ENCODE measurements around the gene SHISAL1. TPM values are rescaled to one million over a fixed set of nuclear protein-coding genes. Genes with fewer than 3 reads are reported as not detected.

SHISAL1 gene
- total and polyA plus RNA-seq, 10 of the 15 experiments (the other 5 are each of a cell fraction or from before 2014, with no cell fraction given) = not detected

DNA sequence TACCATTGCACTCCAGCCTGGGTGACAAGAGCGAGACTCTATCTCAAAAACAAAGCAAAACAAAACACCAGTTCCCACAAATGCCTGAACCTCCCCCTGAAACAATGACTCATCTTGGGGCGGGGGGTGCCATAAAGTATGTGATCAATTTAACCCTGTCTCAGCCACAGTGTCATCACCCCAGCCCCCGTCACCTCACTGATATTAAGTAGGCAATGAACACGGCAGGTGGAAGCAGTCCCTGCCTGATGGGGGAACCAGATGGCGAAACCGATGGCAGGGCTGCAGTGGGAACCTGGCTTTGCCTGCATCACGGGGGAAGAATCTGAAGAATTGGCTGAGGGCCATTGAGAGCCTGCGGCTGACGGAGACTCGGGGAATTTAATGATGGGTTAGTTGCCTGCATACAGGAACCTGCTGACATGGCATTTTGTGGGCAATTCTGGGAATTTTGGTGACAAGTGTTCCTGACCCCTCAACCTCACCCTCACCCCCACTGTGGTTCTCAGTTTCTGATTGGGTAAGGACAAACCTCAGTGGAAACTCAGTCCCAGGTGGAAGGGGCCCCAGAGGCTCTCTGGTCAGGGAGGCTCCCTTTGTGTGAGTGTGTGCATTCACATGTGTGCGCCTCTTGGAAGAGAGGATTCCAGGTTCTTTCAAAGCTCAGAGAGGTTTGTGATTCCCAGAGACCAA lies 39.1 kb upstream of the SHISAL1 start (continued):
- TF ChIP-seq, protein P1, sequence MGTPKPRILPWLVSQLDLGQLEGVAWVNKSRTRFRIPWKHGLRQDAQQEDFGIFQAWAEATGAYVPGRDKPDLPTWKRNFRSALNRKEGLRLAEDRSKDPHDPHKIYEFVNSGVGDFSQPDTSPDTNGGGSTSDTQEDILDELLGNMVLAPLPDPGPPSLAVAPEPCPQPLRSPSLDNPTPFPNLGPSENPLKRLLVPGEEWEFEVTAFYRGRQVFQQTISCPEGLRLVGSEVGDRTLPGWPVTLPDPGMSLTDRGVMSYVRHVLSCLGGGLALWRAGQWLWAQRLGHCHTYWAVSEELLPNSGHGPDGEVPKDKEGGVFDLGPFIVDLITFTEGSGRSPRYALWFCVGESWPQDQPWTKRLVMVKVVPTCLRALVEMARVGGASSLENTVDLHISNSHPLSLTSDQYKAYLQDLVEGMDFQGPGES (IDR thresholded peaks at IDR 0.05) = no peak
- TF ChIP-seq ZBED1 (IDR thresholded peaks at IDR 0.05; ENCODE audit: borderline replicate concordance) (no peak), KLF5 (IDR thresholded peaks at IDR 0.05; ENCODE audit: partially characterized antibody) (no peak), MEF2B (IDR thresholded peaks at IDR 0.05; ENCODE audit: partially characterized antibody, poor library complexity, severe bottlenecking) (no peak)

DNA sequence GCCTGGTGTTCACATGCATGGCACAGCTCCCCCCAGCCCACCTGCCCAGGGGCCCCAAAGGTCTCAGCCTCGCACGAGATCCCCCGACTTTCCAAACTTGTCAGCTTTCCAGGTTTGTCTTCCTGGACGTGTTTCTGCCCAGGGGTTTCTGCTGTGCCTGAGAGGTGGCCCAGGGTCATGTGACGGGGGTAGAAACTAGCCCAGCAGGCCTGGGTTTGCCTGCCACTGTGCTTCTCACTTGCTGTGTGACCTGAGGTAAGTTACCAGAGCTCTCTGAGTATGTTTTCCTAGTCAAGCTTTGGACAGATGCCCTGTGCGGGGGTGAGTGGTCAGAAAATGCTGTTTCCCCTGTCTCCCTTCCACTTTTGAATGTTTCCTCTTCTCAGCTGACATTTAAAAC lies 38.3 kb upstream of the SHISAL1 start:
- ATAC-seq = no peak
- in situ Hi-C loops (cut with MboI) = loop anchor here (25.0 kb wide), 1 partner anchor 536 kb away; no protein-coding TSS in a partner anchor
- Histone ChIP-seq H3K27ac (ENCODE audit: control insufficient read depth, insufficient read depth) (no peak overlapping the region), H3K9ac (ENCODE audit: control insufficient read depth, insufficient read depth, low read length) (no peak overlapping the region), H3K4me3 (no peak overlapping the region), H4K20me1 (ENCODE audit: control insufficient read depth, insufficient read depth) (no peaks in the 10 kb centered on the region), H3K36me3 (ENCODE audit: control insufficient read depth in 2 of 2, insufficient read depth in 2 of 2, low read length in 1 of 2) (no peaks in the 10 kb centered on the region), H3K4me1 (ENCODE audit: control insufficient read depth, insufficient read depth, low read length) (no peaks in the 10 kb centered on the region), H3K27me3 (replicated peaks in 1 of 2; ENCODE audit: control insufficient read depth in 2 of 2, insufficient read depth in 2 of 2, low read length in 1 of 2) (peaks cover 0 to 5% of the 10 kb centered on the region in 2 experiments; a peak in 3 of 4 replicates), H3K9me3 (replicated peaks; ENCODE audit: control insufficient read depth, insufficient read depth, low read length) (no peaks in the 10 kb centered on the region), H3K79me2 (ENCODE audit: control insufficient read depth, insufficient read depth, low read length) (no peaks in the 10 kb centered on the region), H2AFZ (ENCODE audit: control insufficient read depth, low read depth, low read length) (no peak overlapping the region), H3K4me2 (ENCODE audit: control insufficient read depth, insufficient read depth) (no peak overlapping the region)
- no peak for DNase-seq (ENCODE audit: low read depth, low spot score)
- ChIA-PET POLR2A (no interaction called here), CTCF (no interaction called here), RAD21 (ENCODE audit: unreplicated experiment) (no interaction called here), SMC1A (ENCODE audit: uncharacterized antibody, unreplicated experiment) (no interaction called here)
- 7% methylated on average over 6 of the region's 6 CpGs for WGBS (ENCODE audit: insufficient coverage, insufficient replicate concordance, low lambda C conversion rate, missing lambda C conversion rate)
- no TSS peak for BruUV-seq (replicated peaks)
- FAIRE-seq = no peak
- intact Hi-C loops (cut with micrococcal nuclease; ENCODE audit: unreplicated experiment) = no loop called here
- TF ChIP-seq, protein P2, sequence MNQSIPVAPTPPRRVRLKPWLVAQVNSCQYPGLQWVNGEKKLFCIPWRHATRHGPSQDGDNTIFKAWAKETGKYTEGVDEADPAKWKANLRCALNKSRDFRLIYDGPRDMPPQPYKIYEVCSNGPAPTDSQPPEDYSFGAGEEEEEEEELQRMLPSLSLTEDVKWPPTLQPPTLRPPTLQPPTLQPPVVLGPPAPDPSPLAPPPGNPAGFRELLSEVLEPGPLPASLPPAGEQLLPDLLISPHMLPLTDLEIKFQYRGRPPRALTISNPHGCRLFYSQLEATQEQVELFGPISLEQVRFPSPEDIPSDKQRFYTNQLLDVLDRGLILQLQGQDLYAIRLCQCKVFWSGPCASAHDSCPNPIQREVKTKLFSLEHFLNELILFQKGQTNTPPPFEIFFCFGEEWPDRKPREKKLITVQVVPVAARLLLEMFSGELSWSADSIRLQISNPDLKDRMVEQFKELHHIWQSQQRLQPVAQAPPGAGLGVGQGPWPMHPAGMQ (IDR thresholded peaks at IDR 0.05; ENCODE audit: borderline replicate concordance) = no peak
- TF ChIP-seq, protein P3, sequence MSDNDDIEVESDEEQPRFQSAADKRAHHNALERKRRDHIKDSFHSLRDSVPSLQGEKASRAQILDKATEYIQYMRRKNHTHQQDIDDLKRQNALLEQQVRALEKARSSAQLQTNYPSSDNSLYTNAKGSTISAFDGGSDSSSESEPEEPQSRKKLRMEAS (IDR thresholded peaks at IDR 0.05; ENCODE audit: low read depth, low read length) = no peak
- TF ChIP-seq MYB (IDR thresholded peaks at IDR 0.05; ENCODE audit: borderline replicate concordance, low read depth, low read length) = no peak
- TF ChIP-seq NR2C2 (IDR thresholded peaks at IDR 0.05; ENCODE audit: borderline replicate concordance, control insufficient read depth, insufficient read length, low read depth) = no peak
- TF ChIP-seq RELA (IDR thresholded peaks at IDR 0.05; ENCODE audit: borderline replicate concordance, partially characterized antibody) = no peak
- TF ChIP-seq POLR2A (IDR thresholded peaks at IDR 0.05; ENCODE audit: low read depth, low read length) = no peak
- TF ChIP-seq NFIC (IDR thresholded peaks at IDR 0.05; ENCODE audit: low read depth, low read length) = no peak
- TF ChIP-seq, protein P4, sequence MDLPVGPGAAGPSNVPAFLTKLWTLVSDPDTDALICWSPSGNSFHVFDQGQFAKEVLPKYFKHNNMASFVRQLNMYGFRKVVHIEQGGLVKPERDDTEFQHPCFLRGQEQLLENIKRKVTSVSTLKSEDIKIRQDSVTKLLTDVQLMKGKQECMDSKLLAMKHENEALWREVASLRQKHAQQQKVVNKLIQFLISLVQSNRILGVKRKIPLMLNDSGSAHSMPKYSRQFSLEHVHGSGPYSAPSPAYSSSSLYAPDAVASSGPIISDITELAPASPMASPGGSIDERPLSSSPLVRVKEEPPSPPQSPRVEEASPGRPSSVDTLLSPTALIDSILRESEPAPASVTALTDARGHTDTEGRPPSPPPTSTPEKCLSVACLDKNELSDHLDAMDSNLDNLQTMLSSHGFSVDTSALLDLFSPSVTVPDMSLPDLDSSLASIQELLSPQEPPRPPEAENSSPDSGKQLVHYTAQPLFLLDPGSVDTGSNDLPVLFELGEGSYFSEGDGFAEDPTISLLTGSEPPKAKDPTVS (IDR thresholded peaks at IDR 0.05; ENCODE audit: low read depth, low read length) = no peak
- TF ChIP-seq, protein P5, sequence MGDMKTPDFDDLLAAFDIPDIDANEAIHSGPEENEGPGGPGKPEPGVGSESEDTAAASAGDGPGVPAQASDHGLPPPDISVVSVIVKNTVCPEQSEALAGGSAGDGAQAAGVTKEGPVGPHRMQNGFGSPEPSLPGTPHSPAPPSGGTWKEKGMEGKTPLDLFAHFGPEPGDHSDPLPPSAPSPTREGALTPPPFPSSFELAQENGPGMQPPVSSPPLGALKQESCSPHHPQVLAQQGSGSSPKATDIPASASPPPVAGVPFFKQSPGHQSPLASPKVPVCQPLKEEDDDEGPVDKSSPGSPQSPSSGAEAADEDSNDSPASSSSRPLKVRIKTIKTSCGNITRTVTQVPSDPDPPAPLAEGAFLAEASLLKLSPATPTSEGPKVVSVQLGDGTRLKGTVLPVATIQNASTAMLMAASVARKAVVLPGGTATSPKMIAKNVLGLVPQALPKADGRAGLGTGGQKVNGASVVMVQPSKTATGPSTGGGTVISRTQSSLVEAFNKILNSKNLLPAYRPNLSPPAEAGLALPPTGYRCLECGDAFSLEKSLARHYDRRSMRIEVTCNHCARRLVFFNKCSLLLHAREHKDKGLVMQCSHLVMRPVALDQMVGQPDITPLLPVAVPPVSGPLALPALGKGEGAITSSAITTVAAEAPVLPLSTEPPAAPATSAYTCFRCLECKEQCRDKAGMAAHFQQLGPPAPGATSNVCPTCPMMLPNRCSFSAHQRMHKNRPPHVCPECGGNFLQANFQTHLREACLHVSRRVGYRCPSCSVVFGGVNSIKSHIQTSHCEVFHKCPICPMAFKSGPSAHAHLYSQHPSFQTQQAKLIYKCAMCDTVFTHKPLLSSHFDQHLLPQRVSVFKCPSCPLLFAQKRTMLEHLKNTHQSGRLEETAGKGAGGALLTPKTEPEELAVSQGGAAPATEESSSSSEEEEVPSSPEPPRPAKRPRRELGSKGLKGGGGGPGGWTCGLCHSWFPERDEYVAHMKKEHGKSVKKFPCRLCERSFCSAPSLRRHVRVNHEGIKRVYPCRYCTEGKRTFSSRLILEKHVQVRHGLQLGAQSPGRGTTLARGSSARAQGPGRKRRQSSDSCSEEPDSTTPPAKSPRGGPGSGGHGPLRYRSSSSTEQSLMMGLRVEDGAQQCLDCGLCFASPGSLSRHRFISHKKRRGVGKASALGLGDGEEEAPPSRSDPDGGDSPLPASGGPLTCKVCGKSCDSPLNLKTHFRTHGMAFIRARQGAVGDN (IDR thresholded peaks at IDR 0.05) = no peak
- TF ChIP-seq ZBED1 (IDR thresholded peaks at IDR 0.05; ENCODE audit: borderline replicate concordance) = no peak
- no peak for TF ChIP-seq FOXM1 (IDR thresholded peaks at IDR 0.05; ENCODE audit: low read depth, low read length)

All from GM12878 (cell line).